HG03025 (cell line): ENCODE results near the gene BACH2.
"Not testable (repeated sequence)": the region's sequence is repeated elsewhere in the genome, so short reads cannot be mapped to it uniquely, and the experiment has no call there.

ENCODE experiments used
- ATAC-seq: cut with Tn5 transposase; IDR thresholded peaks from one replicate; pipeline ENCODE4 v1.9.1; 2021; ENCODE audit warnings: mild to moderate bottlenecking, moderate library complexity; ENCODE audit not compliant: unreplicated experiment, low FRiP score

BACH2 gene

GRCh38 chr6:90284236-90285041 lies 12.2 kb downstream of the BACH2 start:
- peak; percentile 68 for ATAC-seq

GRCh38 chr6:90282265-90282664 lies 14.4 kb downstream of the BACH2 start:
- ATAC-seq, result not testable (repeated sequence)

- no peak for ATAC-seq
Observed at GRCh38 chr6:90278129-90278528, 18.5 kb downstream of the BACH2 start.

- no peak for ATAC-seq
Observed at GRCh38 chr6:90277302-90278011, 19.2 kb downstream of the BACH2 start.

- no peak for ATAC-seq
Observed at GRCh38 chr6:90274451-90275030, 22.1 kb downstream of the BACH2 start.

GRCh38 chr6:90273863-90274262 lies 22.8 kb downstream of the BACH2 start:
- ATAC-seq, result no peak

- no peak for ATAC-seq
Observed at GRCh38 chr6:90272895-90273294, 23.7 kb downstream of the BACH2 start.

GRCh38 chr6:90271831-90272230 lies 24.8 kb downstream of the BACH2 start:
- ATAC-seq, result no peak

GRCh38 chr6:90269334-90269733 lies 27.3 kb downstream of the BACH2 start:
- ATAC-seq, result no peak

- ATAC-seq, result no peak
Observed at GRCh38 chr6:90268178-90268577, 28.5 kb downstream of the BACH2 start.

GRCh38 chr6:90266905-90267621 lies 29.6 kb downstream of the BACH2 start:
- no peak for ATAC-seq

- ATAC-seq, result no peak
Observed at GRCh38 chr6:90264561-90264960, 32.1 kb downstream of the BACH2 start.

- no peak for ATAC-seq
Observed at GRCh38 chr6:90263633-90264032, 33.0 kb downstream of the BACH2 start.

GRCh38 chr6:90261801-90262200 lies 34.8 kb downstream of the BACH2 start:
- no peak for ATAC-seq

GRCh38 chr6:90257486-90257738 lies 39.2 kb downstream of the BACH2 start:
- no peak for ATAC-seq

- no peak for ATAC-seq
Observed at GRCh38 chr6:90256698-90257485, 39.8 kb downstream of the BACH2 start.

GRCh38 chr6:90253631-90254030 lies 43.0 kb downstream of the BACH2 start:
- ATAC-seq, result no peak

GRCh38 chr6:90251295-90251992 lies 45.2 kb downstream of the BACH2 start:
- ATAC-seq, result peak; percentile 96

GRCh38 chr6:90250405-90250804 lies 46.2 kb downstream of the BACH2 start:
- ATAC-seq, result no peak

- no peak for ATAC-seq
Observed at GRCh38 chr6:90249458-90249857, 47.2 kb downstream of the BACH2 start.
